GM19467 (cell line): ENCODE results near the gene ANKRD44.
"Not testable (repeated sequence)": the region's sequence is repeated elsewhere in the genome, so short reads cannot be mapped to it uniquely, and the experiment has no call there.

Source experiments
- ATAC-seq: cut with Tn5 transposase; IDR thresholded peaks from one replicate; pipeline ENCODE4 v1.9.1; 2021; ENCODE audit warnings: mild to moderate bottlenecking, moderate library complexity; ENCODE audit not compliant: unreplicated experiment

The ANKRD44 gene

DNA sequence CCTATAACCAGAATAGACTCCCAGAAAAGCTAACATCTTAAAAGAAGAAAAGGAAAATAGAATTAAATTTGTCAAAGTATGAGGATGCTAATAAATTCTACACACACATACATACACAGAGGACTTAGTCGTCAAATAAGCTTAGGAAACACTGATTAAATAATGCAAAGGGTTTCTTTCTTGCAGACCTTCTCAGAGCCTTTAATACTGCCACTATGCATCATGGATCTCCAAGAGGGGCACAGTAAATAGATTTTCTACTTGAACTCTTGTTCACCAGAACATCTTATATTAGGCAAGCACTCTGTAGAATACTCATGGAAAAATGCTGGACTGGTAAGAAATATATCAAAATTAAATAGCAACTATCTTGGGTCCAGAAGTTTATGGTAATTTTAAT, 69.4 kb downstream of the ANKRD44 start:
- ATAC-seq, result no peak

DNA sequence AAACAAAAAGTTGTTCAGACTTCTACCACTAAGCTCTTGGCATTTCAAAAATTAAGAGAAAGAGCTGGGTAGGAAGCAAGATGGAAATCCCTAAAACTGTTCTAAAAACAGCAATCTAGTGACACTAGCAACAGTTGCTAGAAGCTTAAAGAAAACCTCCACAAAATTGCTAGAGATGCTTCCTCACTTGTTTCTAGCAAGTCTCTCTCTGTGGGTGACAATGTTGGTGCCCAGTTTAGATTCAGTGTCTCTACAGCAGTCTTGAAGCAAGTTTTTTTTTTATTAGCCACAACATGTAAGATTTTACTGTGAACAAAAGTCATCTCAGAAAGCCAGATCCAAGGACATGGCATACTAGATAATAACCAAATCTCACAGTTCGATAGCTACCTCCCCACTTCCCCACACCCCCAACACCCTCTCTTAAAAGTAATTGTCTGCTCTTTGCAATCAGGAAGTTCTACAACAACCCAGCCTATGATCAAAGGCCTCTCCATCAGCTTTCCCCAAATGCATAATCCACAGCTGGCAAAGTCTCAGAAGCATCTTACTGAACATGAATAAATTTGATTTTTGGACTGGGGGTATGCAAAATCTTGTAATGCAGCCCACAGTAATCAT, 70.0 kb downstream of the ANKRD44 start:
- no peak for ATAC-seq

DNA sequence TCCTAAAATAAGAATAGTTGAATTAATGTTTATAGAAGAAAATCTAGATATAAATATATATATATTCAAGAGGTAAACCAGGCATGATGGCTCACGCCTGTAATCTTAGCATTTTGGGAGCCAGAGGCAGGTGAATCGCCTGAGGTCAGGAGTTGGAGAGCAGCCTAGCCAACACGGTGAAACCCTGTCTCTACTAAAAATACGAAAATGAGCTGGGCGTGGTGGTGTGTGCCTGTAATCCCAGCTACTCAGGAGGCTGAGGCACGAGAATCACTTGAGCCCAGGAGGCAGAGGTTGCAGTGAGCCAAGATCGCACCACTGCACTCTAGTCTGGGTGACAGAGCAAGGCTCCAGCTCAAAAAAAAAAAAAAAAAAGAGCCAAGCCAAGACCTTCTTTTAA, 70.6 kb downstream of the ANKRD44 start:
- not testable (repeated sequence) for ATAC-seq

DNA sequence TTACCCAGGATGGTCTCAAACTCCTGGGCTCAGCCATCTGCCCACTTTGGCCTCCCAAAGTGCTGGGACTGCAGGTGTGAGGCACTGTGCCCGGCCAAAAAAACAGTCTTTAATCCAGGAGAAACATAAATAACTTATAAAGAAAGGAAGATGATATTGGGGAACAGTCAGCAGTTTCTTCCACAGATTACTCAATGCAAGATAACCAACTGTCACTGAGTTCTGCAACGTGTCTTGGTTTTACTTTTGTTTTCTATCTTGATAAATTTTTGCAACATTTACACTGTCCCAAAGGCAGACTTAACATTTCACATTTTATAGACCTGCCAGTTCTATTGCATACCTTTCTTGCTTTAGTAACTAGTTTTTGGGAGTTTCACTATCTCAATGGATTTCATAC, 71.1 kb downstream of the ANKRD44 start:
- ATAC-seq, result no peak

DNA sequence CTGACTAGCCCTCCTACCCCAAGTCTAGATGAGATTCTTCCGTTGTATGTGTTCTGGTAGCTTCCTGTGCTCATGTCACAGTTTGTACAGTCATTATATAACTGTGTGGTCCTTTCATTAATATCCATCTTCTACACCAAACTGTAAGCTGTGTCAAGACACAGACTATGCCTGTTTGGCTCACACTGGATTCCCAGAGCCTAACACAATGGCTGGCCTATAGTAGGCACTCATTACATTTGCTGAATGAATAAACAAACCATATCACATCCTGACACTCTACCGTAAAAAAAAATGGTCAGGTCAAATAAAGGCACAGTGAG, 72.6 kb downstream of the ANKRD44 start:
- ATAC-seq, result no peak

DNA sequence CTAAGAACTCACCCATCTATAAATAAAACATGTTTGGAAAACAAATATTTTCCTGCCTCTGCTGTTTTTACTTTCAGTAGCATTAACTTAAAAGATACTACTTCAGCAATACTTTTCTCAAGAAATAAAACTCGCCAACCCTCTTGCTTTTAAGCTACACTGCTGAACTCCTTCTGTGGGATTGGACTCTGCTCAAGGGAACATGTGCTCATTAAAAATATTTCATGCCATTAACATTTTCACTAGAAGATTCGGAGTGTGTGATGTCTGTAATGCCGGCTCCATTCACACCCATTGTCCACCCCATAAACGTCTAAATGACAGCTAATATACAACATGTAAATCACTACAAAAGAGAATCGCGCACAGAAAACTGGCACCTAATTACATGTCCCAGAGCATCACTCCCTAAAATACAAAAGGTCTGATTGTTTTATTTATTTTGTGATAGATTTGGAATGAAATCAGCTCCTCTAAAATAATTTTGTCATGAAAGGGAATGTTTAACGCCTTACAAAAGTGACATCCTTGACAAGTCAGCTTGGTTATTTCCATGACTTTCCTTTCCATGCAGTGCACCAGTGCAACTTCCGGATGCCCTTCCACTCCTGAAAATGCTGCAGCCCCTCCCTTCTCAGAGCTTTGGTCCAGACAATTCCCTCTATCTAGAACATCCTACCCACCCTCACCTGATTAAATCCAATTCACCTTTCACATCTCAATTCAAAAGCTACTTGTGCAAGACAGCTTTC, 73.1 kb downstream of the ANKRD44 start:
- no peak for ATAC-seq

DNA sequence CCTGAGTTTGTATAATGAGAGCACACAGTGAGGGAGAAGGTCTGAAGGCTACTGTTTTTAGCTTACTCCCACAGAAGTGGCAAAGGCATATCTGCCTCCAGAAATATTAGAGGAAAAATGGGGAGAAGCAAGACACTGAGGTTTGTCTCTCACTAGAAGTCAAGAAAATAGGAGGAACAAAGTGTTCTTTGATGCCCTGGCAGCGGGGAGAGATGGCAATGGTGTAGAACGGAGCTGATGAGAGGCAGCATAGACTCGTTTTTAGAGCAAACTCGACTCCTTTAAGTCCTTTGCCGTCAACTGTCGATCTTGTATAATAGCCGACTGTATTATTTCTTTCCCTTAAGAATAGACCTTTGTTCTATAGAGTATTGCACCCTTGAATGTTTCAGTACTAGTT, 73.8 kb downstream of the ANKRD44 start:
- no peak for ATAC-seq

DNA sequence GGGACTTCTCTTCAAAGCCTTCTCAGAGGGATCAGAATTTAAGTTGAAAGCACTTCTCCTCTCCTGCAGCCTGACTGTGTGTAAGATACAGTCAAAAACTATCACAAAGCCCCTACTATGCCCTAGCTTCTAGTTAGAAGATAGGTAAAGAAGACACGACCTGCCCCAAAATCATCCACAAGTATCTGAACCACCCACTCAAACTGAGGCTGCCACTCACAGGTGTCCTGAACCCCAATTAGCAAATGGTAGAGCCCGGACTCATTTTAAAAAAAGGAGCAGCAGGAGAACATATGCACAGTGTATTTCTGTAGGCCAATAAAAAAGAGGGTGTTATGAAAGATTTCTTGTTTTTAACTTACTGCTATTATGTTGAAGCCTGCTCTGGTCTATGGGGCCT, 74.4 kb downstream of the ANKRD44 start:
- ATAC-seq, result no peak

DNA sequence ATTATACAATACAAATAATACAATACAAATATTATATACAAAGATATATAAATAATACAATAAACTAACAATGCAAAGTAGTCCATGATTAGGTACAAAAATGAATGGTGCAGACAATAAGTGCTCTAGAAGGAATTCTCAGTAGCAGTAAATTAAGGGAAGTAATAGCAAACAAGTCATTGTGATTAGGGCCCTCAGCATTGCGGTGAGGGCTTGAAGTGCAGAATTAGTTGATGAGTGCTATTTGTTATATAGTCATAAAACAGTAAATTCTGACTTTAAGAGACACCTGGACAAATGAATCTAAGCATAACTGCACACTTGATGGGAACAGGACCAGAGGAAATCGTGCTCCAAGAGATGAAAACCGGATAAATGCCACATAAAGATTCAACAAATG, 74.9 kb downstream of the ANKRD44 start:
- no peak for ATAC-seq

DNA sequence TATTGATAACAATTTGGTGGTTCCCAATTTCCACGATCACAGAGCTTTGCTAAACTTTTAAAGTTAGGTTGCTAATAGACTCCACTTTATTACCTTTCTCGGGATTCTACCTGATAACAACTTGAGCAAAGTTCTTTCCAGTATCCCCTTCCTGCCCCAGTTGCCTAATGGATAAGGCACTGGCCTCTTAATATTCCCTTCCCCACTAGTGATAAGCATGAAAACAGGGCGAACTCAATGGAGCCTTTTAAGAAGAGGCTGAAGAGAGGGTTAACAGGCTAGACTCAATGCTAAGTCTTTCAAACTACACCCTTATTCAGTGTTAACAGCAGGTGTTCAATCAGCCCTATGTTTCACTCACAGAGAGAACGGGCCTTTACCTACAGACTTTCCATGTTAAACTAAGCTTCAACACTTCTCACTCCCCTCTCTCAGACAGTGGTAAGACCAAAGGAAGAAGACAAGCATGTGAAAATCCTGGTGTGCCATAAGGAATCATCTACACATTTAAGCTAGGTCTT, 75.8 kb downstream of the ANKRD44 start:
- ATAC-seq, result no peak

DNA sequence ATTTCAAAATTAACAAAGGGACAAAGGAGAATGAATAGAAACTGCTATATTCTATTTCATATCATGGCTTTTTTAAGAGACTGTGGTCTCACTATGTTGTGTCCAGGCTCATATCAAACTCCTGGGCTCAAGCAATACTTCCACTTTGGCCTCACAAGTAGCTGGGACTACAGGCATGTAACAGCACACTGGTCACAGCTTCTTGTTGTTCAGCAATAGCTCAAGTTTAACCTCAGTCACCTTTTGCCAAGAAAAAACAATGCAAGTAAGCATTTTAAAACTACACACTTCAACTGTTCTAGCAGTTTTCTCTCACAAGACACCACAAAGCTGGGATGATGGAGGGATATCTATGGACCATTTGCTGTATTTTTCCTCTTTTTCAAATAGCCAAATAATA, 77.1 kb downstream of the ANKRD44 start:
- ATAC-seq, result no peak

DNA sequence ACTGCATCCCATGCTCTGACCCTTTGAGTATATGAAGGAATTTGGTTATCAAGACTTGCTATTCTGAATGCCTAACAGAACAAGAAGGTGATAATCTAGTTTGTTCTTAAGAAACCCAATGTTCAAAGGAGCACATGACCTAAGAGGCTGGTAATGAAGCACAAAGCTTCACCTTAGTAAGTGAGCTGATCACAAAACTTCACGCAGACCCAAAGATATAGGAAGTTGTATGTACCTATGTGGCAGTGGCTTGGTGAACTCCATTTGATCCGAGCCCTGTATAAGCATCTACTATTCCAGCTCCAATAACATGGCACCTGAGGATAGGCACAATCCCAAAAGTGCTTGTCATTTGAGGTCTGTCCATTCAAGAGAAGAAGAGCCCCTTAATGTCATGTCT, 78.6 kb downstream of the ANKRD44 start:
- no peak for ATAC-seq

DNA sequence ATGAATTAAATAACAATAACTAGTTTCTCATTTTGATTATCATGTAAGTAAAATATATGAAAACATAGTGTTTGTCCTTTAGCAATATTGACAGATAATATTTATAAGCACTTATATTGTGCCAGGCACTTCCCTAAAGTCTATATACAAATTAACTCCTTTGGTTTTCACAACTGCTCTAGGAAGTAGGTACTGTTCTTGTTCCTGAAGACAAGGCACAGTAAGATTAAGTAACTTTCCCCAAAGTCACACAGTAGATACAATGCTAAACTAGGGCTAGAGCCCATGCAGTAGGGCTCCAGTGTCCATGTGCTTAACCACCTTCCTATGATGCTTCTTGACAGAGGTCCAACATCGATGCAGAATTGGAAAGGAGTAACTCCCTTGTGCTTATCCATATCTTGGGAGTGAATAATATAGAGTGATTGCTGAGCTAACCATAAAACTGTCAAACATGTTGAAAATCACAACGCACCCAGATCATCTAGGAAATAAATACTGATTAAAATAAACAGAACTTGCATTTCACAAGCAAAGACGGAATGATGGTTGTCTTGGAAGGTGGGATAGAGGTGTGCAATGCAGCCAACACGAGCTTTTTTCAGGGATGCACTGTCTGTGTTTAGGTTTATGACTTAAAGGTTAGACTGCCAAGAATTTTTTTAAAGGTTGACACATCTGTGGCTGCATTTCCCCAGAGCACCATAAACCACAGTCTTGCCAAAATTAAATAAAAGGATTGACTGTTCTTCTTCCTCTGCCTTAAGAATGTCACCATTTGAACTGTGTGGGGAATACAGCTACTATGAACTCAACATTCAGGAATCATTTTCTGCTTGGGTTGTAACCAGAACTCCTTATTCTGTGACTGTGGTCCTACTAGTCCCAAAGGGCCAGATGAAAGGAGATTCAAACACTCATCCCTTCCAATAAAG, 80.8 kb downstream of the ANKRD44 start:
- no peak for ATAC-seq

DNA sequence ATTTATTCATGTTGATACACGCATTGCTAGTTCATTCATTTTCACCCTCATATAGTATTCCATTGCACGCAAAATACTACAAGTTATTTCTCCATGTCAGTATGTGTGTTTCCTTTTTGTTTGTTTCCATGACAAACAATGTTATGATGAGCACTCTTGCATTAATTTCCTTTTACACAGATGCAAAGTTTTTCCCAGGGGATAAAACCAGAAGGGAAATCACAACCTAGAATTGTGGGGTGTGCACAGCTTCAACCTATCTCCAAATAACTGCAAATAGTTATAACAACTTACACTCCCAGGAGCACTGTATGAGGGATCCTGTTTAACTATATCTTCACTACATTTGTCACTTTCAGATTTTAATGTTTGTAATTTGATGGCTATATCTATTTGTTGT, 87.1 kb downstream of the ANKRD44 start:
- no peak for ATAC-seq

DNA sequence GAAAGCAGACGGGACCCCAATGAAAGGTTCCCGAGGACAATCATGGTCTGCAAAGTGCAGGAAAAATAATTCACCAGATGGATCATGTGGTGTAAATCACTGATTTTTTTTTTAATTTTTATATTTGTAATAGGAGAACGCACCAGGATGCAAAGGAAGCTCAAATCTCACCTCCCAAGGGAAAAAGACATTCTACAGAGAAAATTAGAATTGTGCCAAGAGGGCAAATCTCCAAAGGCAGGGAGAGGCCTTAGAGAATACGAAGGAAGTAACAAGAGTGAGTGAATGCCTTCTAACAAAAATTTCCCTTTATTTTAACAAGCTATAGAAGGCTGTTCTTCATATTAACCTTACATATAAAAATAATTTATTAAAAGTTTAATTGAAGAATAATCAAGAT, 90.9 kb downstream of the ANKRD44 start:
- no peak for ATAC-seq

DNA sequence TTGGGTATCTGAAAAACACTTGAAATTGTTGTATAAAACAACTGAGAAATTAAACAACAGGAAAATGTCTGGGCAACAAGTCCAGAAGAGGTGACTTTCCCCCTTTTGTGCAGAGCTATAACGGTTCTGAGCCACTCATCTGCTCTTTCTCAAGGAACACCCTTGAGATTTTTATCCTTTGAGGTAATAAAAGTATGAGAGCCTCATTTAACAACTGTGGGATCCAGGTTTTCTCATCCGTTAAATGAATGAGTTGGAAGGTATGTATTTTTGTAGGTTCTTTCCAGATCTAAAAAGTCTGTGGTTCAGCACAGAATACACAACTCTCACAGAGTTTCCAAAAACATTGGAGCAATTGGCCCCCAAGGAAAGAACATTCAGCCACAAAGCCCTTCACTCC, 93.0 kb downstream of the ANKRD44 start:
- no peak for ATAC-seq

DNA sequence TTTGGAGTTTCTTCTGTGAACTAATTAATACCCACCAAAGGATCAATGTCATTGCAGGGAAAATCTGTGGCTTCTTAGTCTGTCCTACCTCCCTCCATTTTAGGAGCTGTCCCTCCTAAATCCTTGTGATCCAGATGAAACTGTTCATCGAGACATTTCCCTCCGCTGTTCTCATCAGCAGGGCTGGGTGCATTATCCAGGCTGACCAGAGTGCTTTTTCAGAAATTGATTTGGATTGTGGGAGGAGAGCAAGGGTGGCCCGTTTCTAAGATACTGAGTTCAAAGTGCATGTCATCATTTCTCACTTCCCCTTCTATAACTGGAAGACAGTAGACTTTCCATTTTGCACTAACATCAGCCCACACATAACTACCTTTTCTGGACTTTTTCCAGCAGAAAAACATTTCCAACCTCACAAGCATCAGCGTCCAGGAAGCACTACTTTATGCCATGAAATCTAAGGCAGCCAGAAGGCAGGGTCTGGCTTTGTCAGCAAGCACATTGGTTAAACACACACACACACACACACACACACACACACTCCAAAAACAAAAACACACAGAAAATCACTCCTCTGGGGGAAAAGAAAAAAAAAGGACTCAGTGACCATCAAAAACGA, 94.1 kb downstream of the ANKRD44 start:
- peak; percentile 52 for ATAC-seq

DNA sequence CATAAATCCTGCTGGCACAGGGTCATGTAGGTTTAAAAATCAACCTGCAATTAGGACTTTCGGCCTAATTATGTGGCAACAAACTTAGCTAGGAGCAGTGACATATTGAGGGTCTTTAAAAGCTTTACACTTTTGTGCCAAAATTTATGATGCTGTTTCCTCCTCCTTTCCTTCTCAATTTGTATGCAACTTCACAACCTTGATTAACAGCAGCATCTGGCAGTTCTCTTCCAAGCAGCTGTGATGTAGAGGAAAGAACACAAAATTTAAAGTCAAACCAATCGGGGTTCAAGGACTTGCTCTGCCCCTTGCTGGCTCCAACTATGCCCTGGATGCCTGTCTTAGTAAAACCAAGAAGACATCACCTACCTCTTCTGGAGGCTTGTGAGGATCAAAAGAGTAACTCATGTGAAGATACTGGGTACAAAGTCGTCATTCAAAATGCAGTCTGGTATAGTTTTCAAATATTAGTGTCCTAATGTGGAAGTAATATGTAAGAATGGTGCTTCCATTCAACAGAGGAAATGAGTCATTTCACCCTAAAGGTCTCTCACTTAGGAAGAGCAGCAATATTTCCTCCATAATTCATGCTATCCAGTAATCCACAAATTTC, 94.7 kb downstream of the ANKRD44 start:
- ATAC-seq, result no peak

DNA sequence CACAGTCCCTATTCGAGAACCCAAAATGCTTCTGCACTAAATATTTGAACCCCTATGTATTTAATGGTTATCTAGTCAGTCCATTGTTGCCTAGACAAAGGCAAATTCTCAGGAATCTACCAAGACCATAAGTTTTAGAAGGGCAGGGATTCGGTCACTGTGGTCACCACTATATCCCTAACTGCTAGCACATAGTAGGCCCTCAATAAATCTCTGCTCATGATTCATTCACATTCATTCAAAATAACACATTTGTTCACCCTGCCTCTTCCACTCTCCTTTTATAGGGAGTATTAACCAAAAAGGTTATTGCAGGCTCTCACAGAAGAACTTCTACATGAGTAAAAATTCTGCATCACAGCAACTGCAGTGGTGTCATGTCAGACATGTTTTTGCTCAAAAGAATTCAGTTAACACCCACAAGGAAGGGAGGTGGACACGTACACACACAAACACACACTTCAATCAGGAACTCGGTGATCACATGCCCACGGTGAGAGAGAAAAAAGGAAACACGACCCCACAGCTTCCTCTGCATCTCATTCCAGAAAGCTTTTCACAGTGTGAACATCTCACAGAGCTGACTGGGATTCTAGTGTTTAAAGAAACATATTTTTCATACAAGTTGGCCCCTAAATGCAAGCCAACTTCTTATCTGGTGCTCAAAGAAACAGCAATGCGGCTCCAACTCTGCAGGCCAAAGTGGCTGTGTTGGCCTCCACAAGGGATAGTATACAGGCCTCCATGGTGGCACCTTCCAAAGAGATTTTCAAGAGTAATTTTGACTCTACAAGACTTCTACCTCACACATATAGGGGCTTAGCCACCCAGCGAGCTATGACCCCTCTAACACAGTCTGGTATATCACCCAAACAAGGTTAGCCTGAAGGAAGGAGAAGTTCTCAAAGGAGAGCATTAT, 98.0 kb downstream of the ANKRD44 start:
- no peak for ATAC-seq

DNA sequence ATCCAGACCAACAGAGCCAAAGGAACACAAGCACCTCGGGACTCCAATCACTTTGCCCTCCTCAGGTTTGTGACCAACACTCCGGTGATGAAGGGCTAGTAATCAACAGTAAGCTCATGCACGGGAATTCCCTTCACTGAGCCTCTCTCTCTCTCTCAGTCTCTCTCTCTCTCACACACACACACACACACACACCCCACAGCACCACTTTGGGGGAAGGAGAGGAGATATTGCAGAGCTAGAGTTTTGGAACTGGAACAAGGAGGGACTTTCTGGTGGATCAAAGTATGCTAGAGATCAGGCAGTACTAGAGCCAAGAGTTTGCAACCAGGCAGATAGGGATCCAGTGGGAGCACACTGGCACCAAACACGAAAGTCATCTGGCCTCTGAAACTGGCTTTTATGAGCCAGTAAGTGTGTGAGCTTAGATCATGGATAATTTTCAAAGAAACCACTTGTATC, 98.7 kb downstream of the ANKRD44 start:
- ATAC-seq, result no peak
